ENCODE results near the gene DDX10. TPM values are rescaled to one million over a fixed set of nuclear protein-coding genes. Genes with fewer than 3 reads are reported as not detected.

The DDX10 gene
- polyA plus RNA-seq, 4 donors, result 7.3 to 22.0 (median 12.1) TPM

DNA sequence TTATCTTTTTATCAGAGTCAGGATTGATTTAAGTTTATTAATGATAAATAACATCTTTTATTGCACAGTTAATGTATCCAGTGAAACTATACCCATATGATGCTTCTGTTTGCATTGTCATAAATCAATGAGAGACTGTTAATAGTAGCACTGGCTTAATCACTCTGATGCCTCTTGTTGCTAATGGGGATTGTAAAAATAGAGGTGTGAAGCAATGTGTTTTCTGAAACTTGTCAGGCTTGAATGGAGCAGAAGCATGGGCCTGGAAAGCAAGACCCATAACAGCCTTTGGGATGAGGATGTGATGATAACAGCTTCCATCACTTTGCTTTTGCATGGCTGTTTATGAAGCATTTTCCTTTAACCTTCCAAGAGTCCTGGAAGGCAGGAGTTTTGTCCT lies 319.7 kb downstream of the DDX10 start:
- Histone ChIP-seq H3K9me3 (ENCODE audit: control insufficient read depth in 2 of 2, insufficient read depth in 1 of 2, low read depth in 1 of 2, low read length in 1 of 2) (no peaks in the 10 kb centered on the region), H3K4me1 (ENCODE audit: control insufficient read depth in 3 of 3, insufficient read depth in 2 of 3, low read depth in 1 of 3, low read length in 2 of 3) (no peaks in the 10 kb centered on the region), H3K27me3 (ENCODE audit: control insufficient read depth in 3 of 3, insufficient read depth in 3 of 3, low read length in 3 of 3) (no peaks in the 10 kb centered on the region), H3K4me3 (ENCODE audit: low read depth in 1 of 3, low read length in 3 of 3) (no peak overlapping the region), H3K36me3 (ENCODE audit: control insufficient read depth in 3 of 3, insufficient read depth in 2 of 3, low read depth in 1 of 3, low read length in 3 of 3) (no peaks in the 10 kb centered on the region), H3K27ac (ENCODE audit: low read depth in 1 of 3, low read length in 2 of 3) (no peak overlapping the region)
- DNase-seq (no peak), FAIRE-seq (no peak)

DNA sequence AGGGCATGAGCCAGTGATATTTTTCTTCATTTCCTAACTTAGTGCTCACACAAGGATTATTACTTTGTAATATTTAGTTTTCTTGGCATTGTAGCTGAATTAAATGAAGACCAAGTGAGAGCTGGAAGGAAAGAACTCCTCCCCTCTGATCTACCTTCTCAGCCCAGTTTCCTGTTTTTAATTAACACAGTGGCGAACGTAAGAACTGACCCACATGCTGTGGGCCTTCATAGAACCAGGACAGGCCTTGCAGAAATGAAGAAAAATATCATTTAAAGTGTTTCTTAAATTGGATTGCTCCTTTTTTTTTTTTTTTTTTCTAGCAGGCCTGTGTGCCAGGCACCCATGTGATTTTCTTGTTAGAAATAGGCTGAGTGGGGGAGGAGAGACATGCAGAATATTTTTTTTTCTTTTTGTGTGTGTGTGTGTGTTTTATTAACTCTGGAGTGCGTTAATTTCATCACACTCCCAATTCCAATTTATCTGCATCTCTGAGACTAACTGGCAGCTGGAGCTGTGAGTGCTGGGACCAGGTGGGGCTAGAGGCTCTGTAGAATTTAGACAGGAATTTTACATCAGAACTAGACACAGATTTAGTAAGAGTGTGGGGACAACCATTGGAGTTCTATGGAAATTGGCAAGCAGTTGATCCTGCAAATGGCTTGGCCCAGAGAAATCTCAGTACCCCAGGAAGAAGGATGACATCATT lies 320.5 kb downstream of the DDX10 start:
- no peaks in the 10 kb centered on the region for H3K9me3 ChIP-seq (ENCODE audit: control insufficient read depth in 2 of 2, insufficient read depth in 1 of 2, low read depth in 1 of 2, low read length in 1 of 2)
- no peaks in the 10 kb centered on the region for H3K36me3 ChIP-seq (ENCODE audit: control insufficient read depth in 3 of 3, insufficient read depth in 2 of 3, low read depth in 1 of 3, low read length in 3 of 3)
- no peak for FAIRE-seq
- DNase-seq, result no peak
- H3K27ac ChIP-seq (ENCODE audit: low read depth in 1 of 3, low read length in 2 of 3), result no peak overlapping the region
- WGBS, 3 donors, result 64 to 65% (median 65%) methylated on average over 3 of the region's 3 CpGs
- no peaks in the 10 kb centered on the region for H3K4me1 ChIP-seq (ENCODE audit: control insufficient read depth in 3 of 3, insufficient read depth in 2 of 3, low read depth in 1 of 3, low read length in 2 of 3)
- H3K27me3 ChIP-seq (ENCODE audit: control insufficient read depth in 3 of 3, insufficient read depth in 3 of 3, low read length in 3 of 3), result no peaks in the 10 kb centered on the region
- H3K4me3 ChIP-seq (ENCODE audit: low read depth in 1 of 3, low read length in 3 of 3), result no peak overlapping the region

DNA sequence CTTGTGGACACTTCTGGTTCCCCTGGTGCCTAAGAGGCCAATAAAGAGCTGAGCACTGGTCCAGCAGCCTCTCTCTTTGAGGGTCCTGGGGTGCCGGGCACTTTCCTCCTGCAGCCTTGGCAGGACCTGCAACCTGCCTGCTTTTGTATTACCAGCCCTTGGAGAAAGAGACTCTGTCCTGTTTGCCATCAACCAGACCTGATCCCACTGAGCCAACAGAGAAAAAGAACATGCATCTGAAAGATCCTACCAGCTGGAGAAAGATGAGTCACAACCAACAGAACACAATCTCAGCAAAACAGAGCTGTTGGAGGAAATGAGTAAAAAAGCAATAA lies 321.0 kb downstream of the DDX10 start:
- no peaks in the 10 kb centered on the region for H3K9me3 ChIP-seq (ENCODE audit: control insufficient read depth in 2 of 2, insufficient read depth in 1 of 2, low read depth in 1 of 2, low read length in 1 of 2)
- H3K4me1 ChIP-seq (ENCODE audit: control insufficient read depth in 3 of 3, insufficient read depth in 2 of 3, low read depth in 1 of 3, low read length in 2 of 3), result no peaks in the 10 kb centered on the region
- 69 to 88% (median 84%) methylated on average over 1 of the region's 1 CpG for WGBS, 3 donors
- FAIRE-seq (no peak), DNase-seq (no peak)
- H3K27ac ChIP-seq (ENCODE audit: low read depth in 1 of 3, low read length in 2 of 3), result no peak overlapping the region
- no peaks in the 10 kb centered on the region for H3K27me3 ChIP-seq (ENCODE audit: control insufficient read depth in 3 of 3, insufficient read depth in 3 of 3, low read length in 3 of 3)
- H3K36me3 ChIP-seq (ENCODE audit: control insufficient read depth in 3 of 3, insufficient read depth in 2 of 3, low read depth in 1 of 3, low read length in 3 of 3), result no peaks in the 10 kb centered on the region
- no peak overlapping the region for H3K4me3 ChIP-seq (ENCODE audit: low read depth in 1 of 3, low read length in 3 of 3)

Other genes with a start within 250 kb of the DDX10 start
- gene C11orf65, start 197.5 kb upstream of the DDX10 start, polyA plus RNA-seq, result under 1 TPM in 2 of 4 donors, not detected in 2; 0.24 to 0.84 TPM
- 10 to 100 TPM in 2 of 4 donors, 1 to 10 TPM in 1, under 1 TPM in 1; 0.89 to 15.9 (median 6.4) TPM for gene POGLUT3, start 166.7 kb upstream of the DDX10 start, polyA plus RNA-seq
- 1 to 10 TPM in 1 of 4 donors, under 1 TPM in 3; 0.22 to 1.8 (median 0.60) TPM for gene EXPH5, start 71.3 kb upstream of the DDX10 start, polyA plus RNA-seq